Thyroid gland (tissue), 4 donors: ENCODE measurements around the gene POLR2B. TPM values are rescaled to one million over a fixed set of nuclear protein-coding genes. Genes with fewer than 3 reads are reported as not detected.

ENCODE experiments used
- DNase-seq, 2 donors: peaks; one replicate each; pipeline ENCODE4 v3.0.0-alpha.2; 2019
- H3K27ac ChIP-seq, 3 donors: fragments of 200-600 bp; sonication (generic); 1 replicate in 2 of 3; 2 replicates in 1 of 3; pipeline ENCODE4 v1.5.1; 2016 to 2019; ENCODE audit warnings: mild to moderate bottlenecking in 1 of 3, moderate library complexity in 1 of 3
- H3K27me3 ChIP-seq: fragments of 200-600 bp; sonication (generic); one replicate; pipeline ENCODE4 v1.5.1; 2019
- H3K36me3 ChIP-seq, 2 donors: fragments of 200-600 bp; sonication (generic); one replicate each; pipeline ENCODE4 v1.5.1; 2016 to 2019
- H3K4me1 ChIP-seq, 2 donors: fragments of 200-600 bp; sonication (generic); one replicate each; pipeline ENCODE4 v1.5.1; 2017 to 2019
- H3K4me3 ChIP-seq, 3 donors: fragments of 200-600 bp; sonication (generic); replicated peaks in 1 of 3; 1 replicate in 2 of 3; 2 replicates in 1 of 3; pipeline ENCODE4 v1.5.1; 2016; ENCODE audit warnings: mild to moderate bottlenecking in 1 of 3
- H3K9me3 ChIP-seq: fragments of 200-600 bp; sonication (generic); one replicate; pipeline ENCODE4 v1.5.1; 2017
- CTCF ChIP-seq, 6 experiments: fragments of 200-600 bp in 3 of 6; fragments of 450-650 bp in 3 of 6; sonication (generic) in 3 of 6; IDR thresholded peaks; one replicate each; pipeline ENCODE4 v1.5.1; 2016 to 2019; ENCODE audit warnings: antibody characterized with exemption in 6 of 6, mild to moderate bottlenecking in 2 of 6, inconsistent platforms in 1 of 6, moderate library complexity in 1 of 6
- POLR2A ChIP-seq, 2 donors: fragments of 450-650 bp; IDR thresholded peaks; one replicate each; pipeline ENCODE4 v1.6.1; 2017; ENCODE audit warnings: antibody characterized with exemption in 2 of 2, mild to moderate bottlenecking in 2 of 2, moderate library complexity in 1 of 2
- WGBS, 2 donors: methylation state at CpG; one replicate each; pipeline ENCODE4 v1.1.5; 2017; 5-methylcytosine and 5-hydroxymethylcytosine counted together
- intact Hi-C: fragments of 100-400 bp; cut with DNase I; formaldehyde crosslinking; loops from one replicate; pipeline ENCODE4 v1.15.1; 2023
- total RNA-seq, 4 donors: library from RNA; depleted of rRNA; stranded (reverse); fragments of >200 nt; gene quantifications; one replicate each; pipeline ENCODE4 v1.2.3, GENCODE V29; 2016

POLR2B gene
- total RNA-seq, 4 donors from 2014 or later: 82.1 to 111 (median 84.2) TPM

GRCh38 chr4:56959100-56959499 is 19.6 kb upstream of the POLR2B start:
- intact Hi-C loops: no loop called here
- H3K9me3 ChIP-seq: no peaks in the 10 kb centered on the region
- TF ChIP-seq CTCF (IDR thresholded peaks at IDR 0.05): no peak
- TF ChIP-seq POLR2A (IDR thresholded peaks at IDR 0.05): no peak
- WGBS, 2 donors: 76 to 88% methylated on average over 1 of the region's 1 CpG
- H3K27ac ChIP-seq: no peak overlapping the region
- H3K36me3 ChIP-seq: peaks cover 10 to 11% of the 10 kb centered on the region in 2 donors
- peaks cover 3 to 5% of the 10 kb centered on the region in 2 donors for H3K4me1 ChIP-seq
- no peak overlapping the region for H3K4me3 ChIP-seq
- DNase-seq: no peak
- no peaks in the 10 kb centered on the region for H3K27me3 ChIP-seq

DNA sequence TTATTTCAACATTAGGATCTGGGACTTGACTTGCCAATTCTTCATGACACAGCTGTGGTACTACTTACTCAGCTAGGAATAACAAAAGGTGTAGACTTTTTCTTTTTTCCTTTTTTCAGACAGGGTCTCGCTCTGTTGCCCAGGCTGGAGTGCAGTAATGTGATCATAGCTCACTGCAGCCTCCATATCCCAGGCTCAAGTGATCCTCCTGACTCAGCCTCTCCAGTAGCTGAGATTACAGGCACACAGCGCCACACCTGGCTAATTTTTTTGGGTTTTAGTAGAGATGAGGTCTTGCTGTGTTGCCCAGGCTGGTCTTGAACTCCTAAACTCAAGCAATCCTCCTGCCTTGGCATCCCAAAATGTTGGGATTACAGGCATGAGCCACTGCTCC is 17.6 kb upstream of the POLR2B start:
- Histone ChIP-seq H3K4me3 (no peak overlapping the region), H3K36me3 (peaks cover 10 to 29% of the 10 kb centered on the region in 2 donors), H3K9me3 (no peaks in the 10 kb centered on the region), H3K27ac (no peak overlapping the region), H3K27me3 (no peaks in the 10 kb centered on the region), H3K4me1 (peaks cover 3 to 5% of the 10 kb centered on the region in 2 donors)
- no peak for TF ChIP-seq CTCF (IDR thresholded peaks at IDR 0.05)
- TF ChIP-seq POLR2A (IDR thresholded peaks at IDR 0.05): no peak
- intact Hi-C loops: no loop called here
- WGBS, 2 donors: 95 to 100% methylated on average over 2 of the region's 2 CpGs
- no peak for DNase-seq

- DNase-seq: no peak
- 95% methylated on average over 2 of the region's 2 CpGs for WGBS, 2 donors
- Histone ChIP-seq H3K27me3 (no peaks in the 10 kb centered on the region), H3K9me3 (no peaks in the 10 kb centered on the region), H3K36me3 (peaks cover 49 to 52% of the 10 kb centered on the region in 2 donors), H3K27ac (no peak overlapping the region), H3K4me3 (no peak overlapping the region), H3K4me1 (peaks cover 13 to 16% of the 10 kb centered on the region in 2 donors)
- no peak for TF ChIP-seq CTCF (IDR thresholded peaks at IDR 0.05)
- no peak for TF ChIP-seq POLR2A (IDR thresholded peaks at IDR 0.05)
- intact Hi-C loops: loop anchor here (10.0 kb wide), 1 partner anchor 67 kb away; the partner anchor contains the start of gene REST
Measured at GRCh38 chr4:56971383-56971782, 7.3 kb upstream of the POLR2B start.

GRCh38 chr4:56972389-56972788 is 6.3 kb upstream of the POLR2B start:
- no peak overlapping the region for H3K4me3 ChIP-seq
- no peaks in the 10 kb centered on the region for H3K27me3 ChIP-seq
- DNase-seq: no peak
- WGBS, 2 donors: 91 to 94% methylated on average over 2 of the region's 2 CpGs
- H3K36me3 ChIP-seq: peaks cover 39 to 43% of the 10 kb centered on the region in 2 donors
- H3K27ac ChIP-seq: no peak overlapping the region
- intact Hi-C loops: loop anchor here (10.0 kb wide), 1 partner anchor 68 kb away; the partner anchor contains the start of gene REST
- TF ChIP-seq CTCF (IDR thresholded peaks at IDR 0.05) (no peak), POLR2A (IDR thresholded peaks at IDR 0.05) (no peak)
- H3K9me3 ChIP-seq: no peaks in the 10 kb centered on the region
- H3K4me1 ChIP-seq: peaks cover 15 to 16% of the 10 kb centered on the region in 2 donors

DNA sequence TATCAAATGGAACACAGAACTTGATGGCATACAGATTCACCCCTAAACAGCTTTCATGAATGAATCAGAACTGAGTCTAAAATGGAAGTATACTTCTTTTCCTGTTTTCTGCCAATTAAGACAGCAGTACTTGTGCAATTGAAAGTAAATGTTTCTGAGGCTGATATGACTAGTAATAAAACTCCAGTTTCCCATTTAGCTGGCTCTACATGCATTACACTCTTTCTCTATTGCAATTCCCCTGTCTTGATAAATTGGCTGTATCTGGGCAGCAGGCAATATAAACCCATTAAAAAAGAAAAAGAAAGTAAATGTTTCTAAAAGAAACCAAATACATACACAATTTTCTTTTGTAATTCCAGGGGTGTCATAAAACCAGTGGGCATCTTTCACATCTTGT is 5.9 kb upstream of the POLR2B start:
- no peaks in the 10 kb centered on the region for H3K27me3 ChIP-seq
- intact Hi-C loops: loop anchor here (10.0 kb wide), 1 partner anchor 68 kb away; the partner anchor contains the start of gene REST
- H3K36me3 ChIP-seq: peaks cover 36 to 39% of the 10 kb centered on the region in 2 donors
- no peak for DNase-seq
- no peak for TF ChIP-seq POLR2A (IDR thresholded peaks at IDR 0.05)
- TF ChIP-seq CTCF (IDR thresholded peaks at IDR 0.05): no peak
- H3K4me1 ChIP-seq: peaks cover 15 to 16% of the 10 kb centered on the region in 2 donors
- H3K4me3 ChIP-seq: no peak overlapping the region
- H3K27ac ChIP-seq: no peak overlapping the region
- H3K9me3 ChIP-seq: no peaks in the 10 kb centered on the region
